GM10266 (cell line): ENCODE results near the gene LRRC23.

Experiments
- DNase-seq: peaks from one replicate; pipeline ENCODE4 v3.0.0; 2012; ENCODE audit errors: extremely low spot score
- TF ChIP-seq, protein P1 (sequence below): IDR thresholded peaks from 2 replicates; pipeline ENCODE4 v1.5.1; 2012; ENCODE audit warnings: mild to moderate bottlenecking, low read depth; ENCODE audit not compliant: control insufficient read depth, insufficient read depth; ENCODE audit errors: missing control alignments

Gene LRRC23

GRCh38 chr12:6921996-6922946 is 17.6 kb downstream of the LRRC23 start:
- TF ChIP-seq, protein P1, sequence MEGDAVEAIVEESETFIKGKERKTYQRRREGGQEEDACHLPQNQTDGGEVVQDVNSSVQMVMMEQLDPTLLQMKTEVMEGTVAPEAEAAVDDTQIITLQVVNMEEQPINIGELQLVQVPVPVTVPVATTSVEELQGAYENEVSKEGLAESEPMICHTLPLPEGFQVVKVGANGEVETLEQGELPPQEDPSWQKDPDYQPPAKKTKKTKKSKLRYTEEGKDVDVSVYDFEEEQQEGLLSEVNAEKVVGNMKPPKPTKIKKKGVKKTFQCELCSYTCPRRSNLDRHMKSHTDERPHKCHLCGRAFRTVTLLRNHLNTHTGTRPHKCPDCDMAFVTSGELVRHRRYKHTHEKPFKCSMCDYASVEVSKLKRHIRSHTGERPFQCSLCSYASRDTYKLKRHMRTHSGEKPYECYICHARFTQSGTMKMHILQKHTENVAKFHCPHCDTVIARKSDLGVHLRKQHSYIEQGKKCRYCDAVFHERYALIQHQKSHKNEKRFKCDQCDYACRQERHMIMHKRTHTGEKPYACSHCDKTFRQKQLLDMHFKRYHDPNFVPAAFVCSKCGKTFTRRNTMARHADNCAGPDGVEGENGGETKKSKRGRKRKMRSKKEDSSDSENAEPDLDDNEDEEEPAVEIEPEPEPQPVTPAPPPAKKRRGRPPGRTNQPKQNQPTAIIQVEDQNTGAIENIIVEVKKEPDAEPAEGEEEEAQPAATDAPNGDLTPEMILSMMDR, result no peak

GRCh38 chr12:6923003-6923732 is 18.5 kb downstream of the LRRC23 start:
- TF ChIP-seq, protein P1, result no peak
- DNase-seq, result no peak

More at GRCh38 chr12:6921996-6922946, 17.6 kb downstream of the LRRC23 start:
- DNase-seq, result no peak

GRCh38 chr12:6923851-6924250 is 19.2 kb downstream of the LRRC23 start:
- DNase-seq, result no peak
- TF ChIP-seq, protein P1, result no peak

- no peak for DNase-seq
- TF ChIP-seq, protein P1, result no peak
These were observed 20.6 kb downstream of the LRRC23 start for GRCh38 chr12:6925239-6925539.

DNA sequence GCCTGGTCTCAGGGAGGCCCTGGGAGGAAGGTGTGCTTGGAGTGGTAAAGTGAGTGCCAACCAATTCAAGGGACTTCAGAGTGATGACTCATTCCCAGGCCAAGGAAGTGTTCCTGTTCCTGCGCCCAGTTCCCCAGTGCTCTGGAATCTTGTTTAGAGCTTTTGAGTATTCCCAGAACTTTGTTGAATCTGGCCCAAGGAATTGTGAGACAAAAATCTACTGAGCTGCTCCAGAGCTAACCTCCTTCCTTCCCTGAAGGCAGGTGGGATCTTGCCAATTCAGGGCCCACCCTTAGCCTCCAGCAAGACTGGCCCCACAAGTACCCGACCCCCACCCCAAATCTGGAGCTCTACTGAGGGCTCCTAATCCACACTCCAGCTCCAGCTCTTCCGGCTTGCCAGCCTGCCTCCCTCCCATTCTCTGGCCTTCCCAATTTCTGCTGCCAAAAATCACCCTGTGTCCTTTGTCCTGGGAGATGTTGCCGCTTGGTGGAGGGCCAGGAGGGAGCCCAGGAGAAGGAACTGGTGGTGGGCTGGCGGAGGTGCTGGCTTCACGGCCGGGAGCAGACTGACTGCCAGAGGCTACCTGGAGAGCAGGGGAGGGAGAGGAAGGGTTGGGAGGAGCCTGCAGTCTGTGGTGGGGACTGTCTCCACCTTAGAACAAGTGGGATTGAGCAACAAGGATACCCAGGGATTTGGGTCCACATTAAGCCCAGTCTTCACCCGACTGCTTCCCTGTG is 21.1 kb downstream of the LRRC23 start:
- DNase-seq, result no peak
- TF ChIP-seq, protein P1, result no peak

- DNase-seq, result peak; percentile 81
- TF ChIP-seq, protein P1, result no peak
These were observed 22.9 kb downstream of the LRRC23 start, which contains the start of gene ATN1 for GRCh38 chr12:6927379-6928021. TSS of gene ATN1 (plus strand) at chr12:6927959. CDS start at chr12:6934002, 6,043 bp downstream.
